ENCODE results near the gene NCKAP5. TPM values are rescaled to one million over a fixed set of nuclear protein-coding genes. Genes with fewer than 3 reads are reported as not detected.

NCKAP5 gene
- total and polyA plus RNA-seq, 9 of the 15 experiments (the other 6 are each of a cell fraction or from before 2014, with no cell fraction given), result not detected

- no peak for TF ChIP-seq FUS (optimal IDR thresholded peaks at IDR 0.05; ENCODE audit: low read depth, low read length)
- no peak for TF ChIP-seq PURB (CRISPR knock-in tag; IDR thresholded peaks at IDR 0.05; ENCODE audit: low read depth)
- no peak for TF ChIP-seq ZNF324 (CRISPR knock-in tag; IDR thresholded peaks at IDR 0.05)
Measured at GRCh38 chr2:132733094-132733493, 835.2 kb downstream of the NCKAP5 start (continued).

DNA sequence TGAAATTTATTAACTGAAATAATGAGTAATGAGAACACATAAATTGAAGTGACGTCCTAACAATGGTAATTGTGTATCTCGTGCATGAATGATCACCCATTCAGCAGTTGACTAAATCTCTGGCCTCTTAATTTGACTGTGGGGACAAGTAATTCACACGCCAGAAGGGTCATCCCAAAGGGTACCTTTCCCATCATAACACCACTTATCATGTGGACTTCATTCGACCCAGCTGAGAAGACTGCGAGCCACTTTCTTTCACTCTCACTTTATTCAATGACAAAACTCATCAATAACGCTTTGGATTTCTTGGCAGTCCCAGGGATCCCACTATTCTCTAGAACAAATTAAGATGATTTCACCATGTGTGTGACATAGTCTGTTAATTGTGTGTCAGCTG is 835.6 kb downstream of the NCKAP5 start:
- H3K27me3 ChIP-seq (ENCODE audit: control insufficient read depth in 2 of 2, insufficient read depth in 2 of 2, low read length in 2 of 2), result no peaks in the 10 kb centered on the region
- 1% methylated on average over 6 of the region's 6 CpGs for WGBS (ENCODE audit: insufficient coverage, low coverage, missing lambda C conversion rate)
- no TSS peak for BruUV-seq (replicated peaks)
- no peak overlapping the region for H3K27ac ChIP-seq (ENCODE audit: extremely low read depth, low read depth, low read length)
- TF ChIP-seq FOXK2 (conservative IDR thresholded peaks at IDR 0.05 in 1 of 2, IDR thresholded peaks at IDR 0.05 in 1 of 2; ENCODE audit: low read depth in 2 of 2) (no peak), ZNF57 (CRISPR knock-in tag; IDR thresholded peaks at IDR 0.05) (no peak), EZH2 (IDR thresholded peaks at IDR 0.05; ENCODE audit: borderline replicate concordance, low read depth, low read length) (no peak), RBM25 (IDR thresholded peaks at IDR 0.05; ENCODE audit: low read depth, low read length, severe bottlenecking) (no peak), TAL1 (IDR thresholded peaks at IDR 0.05) (no peak), ZBTB49 (CRISPR knock-in tag; IDR thresholded peaks at IDR 0.05; ENCODE audit: borderline replicate concordance) (no peak), ATF7 (IDR thresholded peaks at IDR 0.05) (no peak), PCBP1 (IDR thresholded peaks at IDR 0.05; ENCODE audit: low read depth, low read length, poor library complexity, severe bottlenecking) (no peak), MED1 (CRISPR knock-in tag; IDR thresholded peaks at IDR 0.05; ENCODE audit: borderline replicate concordance) (no peak), NFRKB (IDR thresholded peaks at IDR 0.05; ENCODE audit: low read depth) (no peak), ELF2 (CRISPR knock-in tag; IDR thresholded peaks at IDR 0.05) (no peak), PYGO2 (tag; IDR thresholded peaks at IDR 0.05) (no peak)
- TF ChIP-seq, protein P1, sequence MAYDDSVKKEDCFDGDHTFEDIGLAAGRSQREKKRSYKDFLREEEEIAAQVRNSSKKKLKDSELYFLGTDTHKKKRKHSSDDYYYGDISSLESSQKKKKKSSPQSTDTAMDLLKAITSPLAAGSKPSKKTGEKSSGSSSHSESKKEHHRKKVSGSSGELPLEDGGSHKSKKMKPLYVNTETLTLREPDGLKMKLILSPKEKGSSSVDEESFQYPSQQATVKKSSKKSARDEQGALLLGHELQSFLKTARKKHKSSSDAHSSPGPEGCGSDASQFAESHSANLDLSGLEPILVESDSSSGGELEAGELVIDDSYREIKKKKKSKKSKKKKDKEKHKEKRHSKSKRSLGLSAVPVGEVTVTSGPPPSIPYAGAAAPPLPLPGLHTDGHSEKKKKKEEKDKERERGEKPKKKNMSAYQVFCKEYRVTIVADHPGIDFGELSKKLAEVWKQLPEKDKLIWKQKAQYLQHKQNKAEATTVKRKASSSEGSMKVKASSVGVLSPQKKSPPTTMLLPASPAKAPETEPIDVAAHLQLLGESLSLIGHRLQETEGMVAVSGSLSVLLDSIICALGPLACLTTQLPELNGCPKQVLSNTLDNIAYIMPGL (CRISPR knock-in tag; IDR thresholded peaks at IDR 0.05), result no peak
- TF ChIP-seq, protein P2, sequence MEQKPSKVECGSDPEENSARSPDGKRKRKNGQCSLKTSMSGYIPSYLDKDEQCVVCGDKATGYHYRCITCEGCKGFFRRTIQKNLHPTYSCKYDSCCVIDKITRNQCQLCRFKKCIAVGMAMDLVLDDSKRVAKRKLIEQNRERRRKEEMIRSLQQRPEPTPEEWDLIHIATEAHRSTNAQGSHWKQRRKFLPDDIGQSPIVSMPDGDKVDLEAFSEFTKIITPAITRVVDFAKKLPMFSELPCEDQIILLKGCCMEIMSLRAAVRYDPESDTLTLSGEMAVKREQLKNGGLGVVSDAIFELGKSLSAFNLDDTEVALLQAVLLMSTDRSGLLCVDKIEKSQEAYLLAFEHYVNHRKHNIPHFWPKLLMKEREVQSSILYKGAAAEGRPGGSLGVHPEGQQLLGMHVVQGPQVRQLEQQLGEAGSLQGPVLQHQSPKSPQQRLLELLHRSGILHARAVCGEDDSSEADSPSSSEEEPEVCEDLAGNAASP (IDR thresholded peaks at IDR 0.05), result no peak
- no peaks in the 10 kb centered on the region for H4K20me1 ChIP-seq (replicated peaks; ENCODE audit: control insufficient read depth, insufficient read depth, low read length)
- no peaks in the 10 kb centered on the region for H3K9me1 ChIP-seq (ENCODE audit: control insufficient read depth, insufficient read depth, low read length)
- no peak for DNase-seq (ENCODE audit: extremely low read depth in 1 of 4, low spot score in 3 of 4)
- ChIA-PET CTCF (ENCODE audit: low intra/inter-chr PET ratio) (no interaction called here), POLR2A (interaction anchor here (0.6 kb wide), 1 partner anchor 124 kb away, joined by 5 read pairs; no protein-coding TSS in a partner anchor)
- FAIRE-seq, result no peak
- intact Hi-C loops (cut with micrococcal nuclease) (no loop called here), in situ Hi-C loops (cut with MboI) (no loop called here)
- ATAC-seq, result no peak
- H3K4me2 ChIP-seq (ENCODE audit: insufficient read depth, low read length), result no peak overlapping the region
- no peak overlapping the region for H3K4me3 ChIP-seq
- no peaks in the 10 kb centered on the region for H3K36me3 ChIP-seq (ENCODE audit: control insufficient read depth, insufficient read depth, low read length)
- H3K79me2 ChIP-seq (ENCODE audit: control insufficient read depth, insufficient read depth, low read length), result no peaks in the 10 kb centered on the region
- no peak overlapping the region for H3K9ac ChIP-seq (ENCODE audit: insufficient read depth in 1 of 2, low read depth in 2 of 2, low read length in 2 of 2)
- no peaks in the 10 kb centered on the region for H3K9me3 ChIP-seq (replicated peaks; ENCODE audit: control insufficient read depth, insufficient read depth, low read depth, low read length)
- H2AFZ ChIP-seq (ENCODE audit: low read depth, low read length), result no peak overlapping the region
- H3K4me1 ChIP-seq (replicated peaks in 1 of 2; ENCODE audit: control insufficient read depth in 2 of 2, insufficient read depth in 2 of 2, low read length in 2 of 2), result no peaks in the 10 kb centered on the region

All from K562 (cell line).